Retinal pigment epithelial cell (primary cell): ENCODE data around the gene NARS2.
"Not testable (repeated sequence)": the region's sequence is repeated elsewhere in the genome, so short reads cannot be mapped to it uniquely, and the experiment has no call there.

ENCODE experiments used
- DNase-seq: peaks from one replicate; pipeline ENCODE4 v3.0.0-alpha.2; 2010; ENCODE audit warnings: low read depth
- H3K4me3 ChIP-seq: 2 replicates; pipeline ENCODE4 v1.5.1; 2011; ENCODE audit warnings: mild to moderate bottlenecking, low read length, control low read depth, moderate library complexity
- CTCF ChIP-seq: conservative IDR thresholded peaks from 2 replicates; pipeline ENCODE4 v1.5.1; 2011; ENCODE audit warnings: low read depth, low read length, control low read depth, inconsistent platforms

Gene NARS2

GRCh38 chr11:78607696-78608095 lies 33.0 kb upstream of the NARS2 start:
- DNase-seq: no peak
- no peak overlapping the region for H3K4me3 ChIP-seq
- no peak for TF ChIP-seq CTCF

DNA sequence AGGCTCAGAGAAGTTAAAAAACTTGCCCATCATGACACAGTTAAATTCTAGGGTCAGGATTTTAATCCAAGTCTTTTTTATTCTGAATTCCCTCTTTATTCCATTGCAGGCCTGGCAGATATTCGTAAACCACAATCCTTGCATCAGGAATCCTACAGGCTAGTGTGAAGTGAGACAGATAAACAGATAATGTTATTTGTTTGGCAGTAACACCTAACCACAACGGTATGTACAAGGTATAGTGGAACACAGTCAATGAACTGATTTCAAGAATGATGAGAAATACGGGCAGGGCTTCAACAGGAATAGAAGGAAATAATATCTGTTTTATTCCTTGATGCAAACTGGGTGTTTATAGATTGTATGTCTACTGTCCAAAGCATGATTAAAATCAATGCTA lies 32.0 kb upstream of the NARS2 start:
- DNase-seq: no peak
- no peak overlapping the region for H3K4me3 ChIP-seq
- no peak for TF ChIP-seq CTCF

DNA sequence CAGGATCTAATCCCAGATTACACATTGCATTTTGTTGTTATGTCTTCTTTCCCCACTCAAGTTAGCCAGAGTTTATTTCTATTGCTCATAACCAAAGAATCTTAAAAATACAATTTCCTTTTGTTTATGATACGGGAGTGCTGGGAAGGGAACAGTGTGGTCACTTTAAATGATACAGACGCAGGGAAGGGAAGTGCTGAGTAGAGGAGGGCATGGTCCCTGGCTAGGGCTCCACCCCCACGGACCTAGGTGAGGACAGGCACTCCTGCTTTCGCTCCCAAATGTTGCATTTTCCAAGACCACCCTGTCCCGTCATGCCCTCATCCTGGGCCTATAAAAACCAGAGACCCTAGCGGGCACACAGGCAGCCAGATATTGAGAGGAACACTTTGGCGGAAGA lies 30.6 kb upstream of the NARS2 start:
- TF ChIP-seq CTCF: no peak
- H3K4me3 ChIP-seq: no peak overlapping the region
- no peak for DNase-seq

DNA sequence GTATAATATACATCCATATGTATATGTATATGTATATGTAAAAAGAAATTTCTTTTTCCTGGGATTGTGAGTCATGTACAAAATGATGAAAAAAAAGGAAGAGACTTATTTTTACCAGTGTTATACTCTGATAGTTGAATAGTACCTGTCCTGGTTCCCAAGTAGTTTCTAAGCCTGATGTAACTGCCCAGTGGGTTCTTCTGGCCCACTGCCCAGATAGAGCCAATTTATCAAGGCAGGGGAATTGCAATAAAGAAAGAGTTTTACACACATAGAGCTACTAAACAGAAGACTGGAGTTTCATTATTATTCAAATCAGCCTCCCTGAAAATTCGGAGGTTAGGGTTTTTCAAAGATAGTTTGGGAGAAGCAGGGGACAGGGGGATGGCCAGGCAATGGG lies 29.1 kb upstream of the NARS2 start:
- no peak overlapping the region for H3K4me3 ChIP-seq
- no peak for TF ChIP-seq CTCF
- no peak for DNase-seq

- not testable (repeated sequence) for DNase-seq, H3K4me3 ChIP-seq
Measured at GRCh38 chr11:78602771-78603170, 28.1 kb upstream of the NARS2 start.

- DNase-seq: not testable (repeated sequence)
Measured at GRCh38 chr11:78601066-78601465, 26.4 kb upstream of the NARS2 start.

GRCh38 chr11:78597579-78597978 lies 22.9 kb upstream of the NARS2 start:
- not testable (repeated sequence) for H3K4me3 ChIP-seq, DNase-seq

More at GRCh38 chr11:78601066-78601465, 26.4 kb upstream of the NARS2 start:
- H3K4me3 ChIP-seq: not testable (repeated sequence)

GRCh38 chr11:78595436-78596130 lies 20.9 kb upstream of the NARS2 start:
- no peak overlapping the region for H3K4me3 ChIP-seq
- DNase-seq: no peak
- no peak for TF ChIP-seq CTCF

GRCh38 chr11:78594814-78595213 lies 20.1 kb upstream of the NARS2 start:
- no peak for TF ChIP-seq CTCF
- no peak for DNase-seq

More at GRCh38 chr11:78594814-78595213, 20.1 kb upstream of the NARS2 start:
- H3K4me3 ChIP-seq: no peak overlapping the region
